ENCODE results near the gene ZG16B.

- TF ChIP-seq CTCF (IDR thresholded peaks at IDR 0.05 in 2 of 3, conservative IDR thresholded peaks at IDR 0.05 in 1 of 3; ENCODE audit: borderline replicate concordance in 1 of 3, insufficient read depth in 1 of 3, low read depth in 2 of 3, low read length in 2 of 3) (no peak), EZH2 (IDR thresholded peaks at IDR 0.05) (no peak), MAX (IDR thresholded peaks at IDR 0.05) (no peak), POLR2A (IDR thresholded peaks at IDR 0.05; ENCODE audit: borderline replicate concordance, extremely low read depth, insufficient read depth, insufficient read length) (no peak), JUND (IDR thresholded peaks at IDR 0.05) (no peak), CBX3 (IDR thresholded peaks at IDR 0.05; ENCODE audit: low read depth) (no peak), ZNF274 (IDR thresholded peaks at IDR 0.05; ENCODE audit: low read depth, low read length) (no peak), ZFX (IDR thresholded peaks at IDR 0.05) (no peak), REST (IDR thresholded peaks at IDR 0.05; ENCODE audit: low read depth) (no peak), ZBTB33 (IDR thresholded peaks at IDR 0.05; ENCODE audit: extremely low read depth, insufficient replicate concordance, low read length) (no peak), SP1 (IDR thresholded peaks at IDR 0.05; ENCODE audit: low read depth) (no peak), RAD21 (IDR thresholded peaks at IDR 0.05; ENCODE audit: low read depth) (no peak)
These were observed 2.7 kb upstream of the ZG16B start for GRCh38 chr16:2827374-2827791.
